ENCODE measurements around the gene RACGAP1.

DNA sequence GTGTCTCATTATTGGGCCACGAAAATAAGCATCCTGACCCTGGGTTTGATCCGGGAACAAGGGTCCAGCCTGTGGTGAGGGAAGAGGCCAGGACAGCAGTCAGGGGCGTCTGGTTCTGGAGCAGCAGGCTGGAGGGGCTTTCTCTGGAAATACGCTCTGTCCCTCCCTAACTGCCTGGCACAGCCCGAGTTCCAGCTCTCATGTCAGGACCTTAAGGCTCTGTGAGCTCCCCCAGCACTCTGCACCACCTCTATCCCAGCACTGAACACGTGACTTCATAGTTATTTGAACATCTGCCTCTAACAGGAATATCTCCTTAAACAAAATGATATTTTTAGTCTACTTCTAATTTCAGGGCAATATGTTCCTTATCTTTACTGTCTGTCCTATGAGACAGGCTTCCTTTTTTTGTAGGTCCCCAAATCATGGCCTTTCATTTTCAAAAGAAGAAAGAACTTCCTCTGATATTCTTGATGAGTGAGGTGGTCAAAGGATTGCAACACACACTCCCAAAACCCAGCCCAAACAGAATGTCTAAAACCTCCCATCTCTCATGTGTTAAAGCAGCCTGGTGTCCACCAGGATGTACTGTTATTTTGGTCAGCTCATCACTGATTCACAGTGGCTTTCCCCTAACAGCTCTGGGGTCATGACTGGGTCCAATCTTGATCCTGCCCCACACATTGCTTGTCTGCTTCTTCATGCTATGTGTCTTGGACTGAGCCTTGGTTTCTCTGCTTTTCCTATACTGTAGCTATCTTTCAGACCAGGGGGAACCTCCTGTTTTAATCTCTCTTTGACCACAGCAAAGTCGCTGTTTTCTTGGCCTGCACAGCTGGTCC is 42.8 kb downstream of the RACGAP1 start:
- TF ChIP-seq, protein P1, sequence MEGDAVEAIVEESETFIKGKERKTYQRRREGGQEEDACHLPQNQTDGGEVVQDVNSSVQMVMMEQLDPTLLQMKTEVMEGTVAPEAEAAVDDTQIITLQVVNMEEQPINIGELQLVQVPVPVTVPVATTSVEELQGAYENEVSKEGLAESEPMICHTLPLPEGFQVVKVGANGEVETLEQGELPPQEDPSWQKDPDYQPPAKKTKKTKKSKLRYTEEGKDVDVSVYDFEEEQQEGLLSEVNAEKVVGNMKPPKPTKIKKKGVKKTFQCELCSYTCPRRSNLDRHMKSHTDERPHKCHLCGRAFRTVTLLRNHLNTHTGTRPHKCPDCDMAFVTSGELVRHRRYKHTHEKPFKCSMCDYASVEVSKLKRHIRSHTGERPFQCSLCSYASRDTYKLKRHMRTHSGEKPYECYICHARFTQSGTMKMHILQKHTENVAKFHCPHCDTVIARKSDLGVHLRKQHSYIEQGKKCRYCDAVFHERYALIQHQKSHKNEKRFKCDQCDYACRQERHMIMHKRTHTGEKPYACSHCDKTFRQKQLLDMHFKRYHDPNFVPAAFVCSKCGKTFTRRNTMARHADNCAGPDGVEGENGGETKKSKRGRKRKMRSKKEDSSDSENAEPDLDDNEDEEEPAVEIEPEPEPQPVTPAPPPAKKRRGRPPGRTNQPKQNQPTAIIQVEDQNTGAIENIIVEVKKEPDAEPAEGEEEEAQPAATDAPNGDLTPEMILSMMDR (IDR thresholded peaks at IDR 0.05) = no peak
- TF ChIP-seq POLR2A (IDR thresholded peaks at IDR 0.05) = no peak
